Cerebellar cortex (tissue), 1 donor: Measurements from ENCODE around the gene PALLD.

Source experiments
- DNase-seq: peaks from one replicate; pipeline ENCODE4 v3.0.0-alpha.2; 2015; ENCODE audit warnings: low spot score

PALLD gene

DNA sequence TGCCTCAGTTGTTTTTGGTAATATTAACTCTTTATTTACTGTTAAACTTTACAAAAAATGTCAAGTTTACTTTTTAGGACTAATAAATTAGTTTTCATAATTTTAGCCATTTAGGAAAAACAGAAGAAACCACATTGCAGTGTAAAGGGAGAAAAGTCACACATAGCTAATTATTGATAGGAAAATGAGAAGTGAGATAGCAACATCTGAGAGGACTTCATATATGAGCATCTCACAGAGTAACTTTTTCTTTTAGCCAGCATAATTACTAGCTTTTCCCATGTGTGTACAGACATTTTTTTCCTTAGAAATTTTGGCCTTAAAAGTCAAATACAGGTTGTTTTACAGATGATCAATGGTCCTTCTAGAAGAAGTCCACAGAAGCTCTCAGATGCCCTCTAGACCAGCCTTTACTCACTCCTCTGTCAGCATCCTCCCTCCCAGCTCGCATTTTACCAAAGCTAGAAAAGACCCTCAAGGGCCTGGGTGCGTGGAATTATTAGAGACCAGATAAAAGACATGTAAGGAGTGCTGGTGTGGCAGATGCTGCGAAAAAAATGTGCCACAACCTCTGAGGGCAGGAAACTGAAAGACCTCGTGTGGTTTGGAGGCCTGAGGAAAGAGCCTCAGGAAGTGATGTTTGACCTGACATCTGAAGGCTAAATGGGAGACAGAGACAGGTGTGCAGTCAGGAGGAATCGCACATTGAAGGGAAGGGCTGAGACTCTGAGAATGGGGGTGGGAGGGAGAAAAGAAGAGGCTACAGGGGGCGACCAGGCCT, 356.3 kb downstream of the PALLD start:
- no peak for DNase-seq

DNA sequence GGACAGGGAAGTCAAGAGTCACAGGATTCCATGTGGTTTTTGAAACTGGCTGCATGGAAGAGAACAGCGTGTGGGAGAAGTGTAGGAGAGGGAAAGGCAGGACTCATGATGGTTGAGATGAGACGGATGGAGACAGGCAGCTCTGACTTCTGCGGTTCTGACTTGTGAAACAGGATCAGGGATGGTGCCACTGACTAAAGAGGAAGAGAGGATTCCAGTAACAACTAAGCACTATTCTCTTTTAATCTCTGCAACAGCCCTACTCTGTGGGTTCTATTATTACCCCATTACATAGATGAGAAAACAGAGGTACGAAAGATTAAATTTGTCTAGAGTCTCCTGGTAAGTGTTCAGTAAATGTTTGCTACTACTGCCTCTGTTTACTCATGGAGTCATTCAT, 356.9 kb downstream of the PALLD start:
- DNase-seq: no peak

DNA sequence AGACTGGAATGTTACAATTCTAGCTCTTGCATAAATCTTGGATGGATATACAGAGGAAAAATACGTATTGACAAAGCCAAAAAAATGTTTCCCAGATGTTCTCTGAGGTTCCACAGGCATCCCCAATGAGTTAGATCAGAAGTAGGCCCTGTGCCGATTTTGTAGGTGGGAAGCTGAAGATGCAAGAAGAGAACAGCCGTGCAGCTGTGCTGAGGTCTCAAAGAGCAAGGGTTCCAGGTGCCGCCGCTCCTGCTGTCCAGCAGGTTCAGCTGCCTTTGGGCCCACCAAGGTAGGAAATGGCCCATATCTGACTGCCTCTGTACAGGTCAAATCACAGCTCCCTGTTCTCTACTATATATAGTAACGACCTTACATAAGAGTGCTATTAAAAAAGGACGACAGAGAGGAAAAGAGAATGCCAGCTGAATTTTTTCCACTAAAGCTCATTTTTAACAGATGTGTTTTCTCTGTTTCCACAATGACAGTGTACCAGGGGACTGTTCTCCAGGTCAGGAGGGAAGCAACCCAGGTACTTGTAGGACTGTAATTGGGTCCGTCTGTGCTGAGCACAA, 357.6 kb downstream of the PALLD start:
- no peak for DNase-seq

DNA sequence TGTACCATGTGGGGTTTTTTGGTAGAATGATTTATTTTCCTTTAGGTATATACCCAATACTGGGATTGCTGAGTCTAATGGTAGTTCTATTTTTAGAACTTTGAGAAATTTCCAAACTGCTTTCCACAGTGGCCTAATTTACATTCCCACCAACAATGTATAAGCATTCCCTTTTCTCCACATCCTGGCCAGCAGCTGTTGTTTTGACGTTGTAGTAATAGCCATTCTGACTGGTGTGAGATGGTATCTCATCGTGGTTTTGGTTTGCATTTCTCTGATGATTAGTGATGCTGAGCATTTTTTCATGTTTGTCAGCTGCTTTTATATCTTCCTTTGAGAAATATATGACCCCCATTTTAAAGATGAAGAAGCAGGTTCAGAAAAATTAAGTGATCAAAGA, 359.5 kb downstream of the PALLD start:
- DNase-seq: no peak

DNA sequence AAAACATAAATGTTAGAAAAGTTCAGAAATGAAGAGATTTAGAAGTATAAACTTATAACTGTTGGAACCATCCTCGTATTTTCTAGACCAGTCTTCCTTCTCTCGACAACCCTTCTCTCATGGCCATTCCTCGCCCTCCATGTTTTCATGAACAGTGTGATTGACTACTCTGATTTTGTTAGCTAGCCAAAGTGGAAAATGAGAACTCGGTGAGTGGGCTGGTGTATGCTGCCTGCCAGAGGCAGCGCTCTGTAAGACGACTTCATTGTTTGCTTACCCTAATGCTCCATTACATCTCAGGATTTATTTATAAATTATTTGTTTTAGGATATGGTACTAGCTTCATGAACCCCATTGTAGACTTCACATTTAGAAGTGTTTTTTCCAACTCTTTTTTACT, 360.2 kb downstream of the PALLD start:
- DNase-seq: no peak

DNA sequence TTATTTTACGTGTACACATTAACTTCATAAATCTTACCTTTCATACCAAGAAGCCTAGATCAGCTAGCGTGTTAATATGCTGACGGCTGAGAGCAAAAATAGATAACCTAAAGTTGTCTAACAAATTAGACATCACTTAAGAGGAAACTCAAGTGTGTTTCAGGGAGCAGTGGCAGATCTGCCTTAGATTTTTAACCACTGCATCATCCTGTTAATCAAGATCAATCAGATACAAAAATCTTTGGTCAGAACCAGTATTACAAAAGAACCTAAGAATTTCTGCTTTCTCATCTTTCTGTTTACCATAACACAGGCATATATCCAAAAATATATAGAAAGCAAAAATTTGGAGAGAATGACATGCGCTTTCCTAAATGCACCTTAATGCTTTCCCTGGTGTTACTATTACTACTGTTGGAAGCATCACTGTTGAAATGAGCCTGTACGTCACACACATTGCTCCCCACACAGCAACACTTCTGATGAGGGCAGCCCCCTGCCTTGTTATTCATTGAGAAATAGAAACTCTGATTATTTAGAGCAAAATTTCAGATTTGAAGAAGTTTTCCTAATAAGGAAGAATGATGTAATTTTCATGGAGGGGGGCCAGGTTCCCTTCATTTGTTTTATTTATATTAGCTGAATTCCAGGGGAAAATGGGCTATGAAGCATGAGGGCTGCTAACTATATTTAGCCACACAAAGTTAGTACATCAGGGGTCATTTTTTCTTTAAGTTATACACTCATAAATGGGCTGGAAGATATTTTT, 360.9 kb downstream of the PALLD start:
- no peak for DNase-seq

DNA sequence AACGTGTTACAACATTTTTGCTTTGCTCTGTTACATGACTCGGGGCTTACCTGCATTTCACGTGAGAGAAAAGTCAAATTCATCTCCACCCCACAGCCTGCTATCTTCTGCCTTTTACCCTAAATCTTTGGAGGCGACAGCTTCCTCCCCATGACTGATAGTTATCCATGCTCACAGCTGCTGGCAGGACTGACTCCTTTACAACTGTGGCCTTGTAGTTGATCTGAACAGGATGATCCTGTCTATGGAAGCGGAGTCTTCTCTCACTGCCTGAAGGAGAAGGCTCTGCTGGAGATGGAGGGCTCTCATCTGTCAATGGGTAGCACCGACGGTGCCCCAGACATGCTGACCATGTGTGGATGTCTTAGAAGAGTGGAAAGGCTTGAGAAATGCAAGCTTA, 362.2 kb downstream of the PALLD start:
- DNase-seq: no peak

DNA sequence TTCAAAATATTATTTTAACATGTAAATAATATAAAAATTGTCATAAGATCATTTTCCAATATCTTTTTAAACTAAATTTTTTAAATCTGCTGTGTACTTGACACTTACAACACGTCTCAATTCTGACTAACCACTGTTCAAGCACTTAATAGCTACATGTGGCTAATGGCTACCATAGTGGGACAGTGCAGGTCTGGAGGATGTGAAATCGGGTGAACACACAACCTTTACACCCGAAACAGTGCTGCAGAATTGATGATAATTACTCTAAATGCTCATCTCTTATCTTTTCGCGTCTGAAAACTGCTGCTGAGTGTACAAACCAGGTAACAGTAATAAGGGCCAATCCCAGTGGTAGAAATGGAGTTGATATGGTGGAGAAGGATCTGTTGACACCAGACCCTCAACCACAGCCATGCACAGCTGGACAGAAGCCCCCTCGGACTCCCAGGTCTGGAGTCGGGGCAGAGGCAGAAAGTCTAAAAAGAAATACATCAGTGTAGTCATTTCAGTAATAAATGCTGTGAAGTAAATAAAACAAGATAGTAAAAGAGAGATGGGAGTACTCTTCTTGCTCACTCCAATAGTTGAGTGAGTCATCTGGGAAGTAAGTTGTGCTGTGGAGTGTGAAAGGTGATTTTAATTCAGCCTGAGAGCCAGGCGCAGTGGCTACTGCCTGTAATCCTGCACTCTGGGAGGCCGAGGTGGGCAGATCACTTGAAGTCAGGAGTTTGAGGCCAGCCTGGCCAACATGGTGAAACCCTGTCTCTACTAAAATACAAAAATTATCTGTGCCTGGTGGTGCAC, 363.2 kb downstream of the PALLD start:
- DNase-seq: no peak

DNA sequence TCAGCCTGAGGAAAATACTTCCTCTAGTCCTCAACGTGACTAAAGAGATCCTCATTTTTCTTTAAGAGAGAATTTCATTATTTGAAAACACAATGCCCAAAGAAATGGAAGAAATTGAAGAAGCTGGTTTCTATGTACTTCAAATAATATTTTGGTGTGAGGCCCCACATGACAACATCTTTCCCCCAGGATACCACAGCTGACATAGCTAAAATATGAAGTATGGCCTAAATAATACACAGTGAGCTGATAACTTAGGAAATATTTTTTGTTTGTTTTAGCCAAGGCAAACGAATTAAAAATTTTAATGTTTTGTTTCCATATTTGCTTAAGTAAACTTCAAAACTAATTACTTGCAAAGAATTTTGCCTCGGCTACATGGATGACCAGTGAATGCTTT, 364.0 kb downstream of the PALLD start:
- no peak for DNase-seq

DNA sequence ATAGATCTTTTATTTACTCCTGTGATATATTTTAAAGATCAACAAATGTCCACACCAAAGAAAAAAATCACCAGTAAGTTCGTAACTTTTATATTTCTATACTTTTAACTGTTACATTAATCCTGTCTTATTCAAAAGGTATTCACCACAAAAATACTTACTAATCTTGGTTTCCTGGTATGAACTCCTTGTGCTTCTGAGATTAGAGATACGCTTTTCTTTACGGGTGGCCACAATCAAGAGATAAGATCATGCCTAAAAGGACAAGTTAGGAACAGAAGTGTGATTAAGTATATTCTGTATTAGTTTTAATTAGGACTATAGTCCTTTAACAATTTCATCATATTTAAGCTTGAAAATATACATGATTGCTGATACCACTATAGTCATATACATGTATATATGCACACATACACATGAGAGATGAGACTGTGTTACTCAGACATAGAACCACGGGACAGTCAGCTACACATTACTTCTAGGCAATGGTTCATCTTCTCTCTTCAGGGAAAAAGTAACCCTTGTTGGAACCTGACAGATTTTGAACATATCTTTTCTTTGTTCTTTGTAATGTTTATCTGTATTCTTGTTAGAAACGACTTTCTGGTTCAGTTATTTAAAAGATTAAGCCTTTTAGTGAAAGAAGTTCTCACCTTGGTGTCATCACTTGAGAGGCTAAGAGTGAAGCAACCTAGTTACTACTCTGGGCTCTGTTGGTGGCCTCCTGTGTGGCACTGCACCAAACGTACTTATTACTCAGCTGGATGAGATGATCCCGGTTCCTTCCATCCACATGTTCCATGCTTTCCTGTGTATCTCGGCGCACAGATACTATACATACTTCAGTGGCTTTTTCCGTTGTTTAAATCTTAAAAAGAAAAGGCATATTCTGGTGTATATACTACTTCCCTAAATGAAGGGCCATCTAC, 367.1 kb downstream of the PALLD start:
- DNase-seq: no peak

DNA sequence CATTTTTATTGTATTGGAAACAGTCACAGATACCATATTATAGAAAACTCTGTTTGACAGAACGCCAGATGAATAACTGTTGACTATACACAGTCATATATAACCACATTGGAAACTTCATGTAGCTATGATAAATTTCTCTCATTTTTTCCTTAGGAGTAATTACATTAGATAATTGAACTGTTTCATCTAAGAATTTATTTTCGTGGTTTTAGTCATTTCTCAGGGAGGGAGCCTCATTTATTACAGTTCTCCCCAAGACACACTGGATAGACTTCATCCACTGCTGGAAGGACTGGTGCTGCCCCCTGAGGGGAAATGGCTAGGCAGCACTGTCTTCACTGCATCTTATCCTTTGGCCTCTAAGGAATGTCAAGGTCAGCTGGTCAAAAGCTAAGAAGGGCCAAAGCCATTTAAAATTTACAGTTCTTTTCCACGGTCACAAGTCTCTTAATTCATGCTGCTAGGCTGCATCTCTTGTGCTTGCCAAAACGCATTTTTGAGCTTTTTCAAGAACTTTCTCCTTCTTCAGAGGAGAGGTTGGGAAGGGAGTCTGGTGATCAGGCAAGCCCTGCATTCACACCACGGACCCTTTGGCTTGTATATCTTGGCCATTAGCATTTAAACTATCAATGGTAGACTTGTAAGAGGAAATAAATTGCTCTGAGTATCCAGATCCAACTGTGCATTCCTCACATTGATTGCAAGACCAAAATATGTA, 368.1 kb downstream of the PALLD start:
- no peak for DNase-seq

DNA sequence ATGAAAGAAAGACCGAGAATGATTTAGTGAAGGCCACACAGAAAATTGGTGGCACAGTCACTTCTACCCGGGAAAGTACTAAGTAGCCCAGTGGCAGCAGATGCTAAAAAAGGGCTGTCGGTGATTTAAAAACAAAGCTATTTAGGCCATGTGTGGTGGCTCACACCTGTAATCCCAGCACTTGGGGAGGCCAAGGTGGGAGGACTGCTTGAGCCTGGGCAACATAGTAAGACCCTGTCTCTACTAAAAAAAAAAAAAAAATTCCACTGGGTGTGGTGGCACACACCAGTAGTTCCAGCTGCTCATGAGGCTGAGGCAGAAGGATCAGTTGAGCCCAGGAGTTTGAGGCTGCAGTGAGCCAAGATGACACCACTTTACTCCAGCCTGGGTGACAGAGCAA, 369.0 kb downstream of the PALLD start:
- DNase-seq: no peak

DNA sequence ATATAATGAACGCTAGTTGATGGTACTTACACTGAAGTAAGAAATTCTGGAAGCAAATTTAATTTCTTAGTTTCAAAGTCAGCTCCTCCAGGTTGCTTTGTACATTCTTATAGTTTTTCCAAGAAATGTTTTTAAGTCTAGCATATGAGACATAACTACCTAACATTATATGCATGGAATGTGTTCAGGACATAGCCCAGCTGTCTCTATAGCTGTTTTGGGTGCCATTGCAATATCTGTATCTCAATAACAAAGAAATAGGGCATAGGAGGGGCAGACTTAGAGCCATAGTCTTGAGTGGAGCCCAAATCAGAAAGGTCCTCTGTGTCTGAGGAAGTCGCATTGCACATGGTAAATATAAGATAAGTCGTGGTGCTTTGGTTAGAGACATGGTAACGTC, 369.8 kb downstream of the PALLD start:
- no peak for DNase-seq

DNA sequence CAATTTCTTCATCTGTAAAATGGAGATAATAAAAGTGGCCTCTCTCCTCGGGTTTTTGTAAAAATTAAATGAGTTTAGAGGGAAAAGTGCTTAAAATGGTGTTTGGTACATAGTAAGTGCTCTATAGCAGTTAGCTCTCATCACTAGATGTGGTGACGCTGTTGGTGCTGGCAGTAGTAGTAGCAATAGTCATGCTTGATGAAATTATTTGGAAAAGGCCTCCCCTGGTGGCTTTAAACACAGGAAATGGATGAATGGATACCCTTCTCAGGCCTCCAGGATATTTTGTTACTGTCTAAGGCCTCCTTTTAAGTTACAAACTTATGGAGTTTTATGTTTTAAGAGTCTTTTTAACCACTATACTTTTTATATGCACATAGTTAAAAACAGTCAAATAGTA, 370.3 kb downstream of the PALLD start:
- no peak for DNase-seq

DNA sequence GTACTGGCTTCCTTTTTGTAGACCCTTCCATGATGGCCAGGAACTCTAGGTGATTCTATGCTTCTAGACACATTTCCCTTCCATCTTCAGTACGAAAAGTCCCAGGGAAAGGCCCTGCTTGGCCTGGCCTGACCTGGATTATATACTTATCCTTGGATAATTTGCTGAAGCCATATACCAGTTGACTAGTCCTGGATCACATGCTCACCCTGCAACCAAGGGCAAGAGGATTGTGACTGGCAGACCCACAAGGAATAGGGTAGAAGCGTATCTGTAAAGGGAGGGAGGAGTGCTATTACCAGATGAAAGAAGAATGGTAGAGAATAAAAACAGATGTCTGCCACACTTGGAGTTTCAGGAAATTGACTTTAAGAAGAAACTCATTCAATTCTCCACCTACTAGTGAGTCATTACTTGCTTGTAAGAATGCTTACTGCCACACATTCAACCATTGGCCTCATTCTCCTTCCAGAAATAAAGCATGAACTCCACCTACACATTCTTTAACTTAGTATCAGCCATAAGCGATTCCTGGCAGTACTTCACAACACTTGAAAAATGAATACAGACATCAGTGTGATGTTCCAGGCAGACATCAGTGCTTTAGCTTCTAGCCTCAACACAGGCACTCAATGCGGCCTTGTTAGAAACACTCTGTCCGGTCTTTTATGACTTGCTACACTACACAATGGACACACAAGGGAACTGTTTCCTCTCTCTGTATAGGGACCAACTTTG, 371.4 kb downstream of the PALLD start:
- DNase-seq: no peak

DNA sequence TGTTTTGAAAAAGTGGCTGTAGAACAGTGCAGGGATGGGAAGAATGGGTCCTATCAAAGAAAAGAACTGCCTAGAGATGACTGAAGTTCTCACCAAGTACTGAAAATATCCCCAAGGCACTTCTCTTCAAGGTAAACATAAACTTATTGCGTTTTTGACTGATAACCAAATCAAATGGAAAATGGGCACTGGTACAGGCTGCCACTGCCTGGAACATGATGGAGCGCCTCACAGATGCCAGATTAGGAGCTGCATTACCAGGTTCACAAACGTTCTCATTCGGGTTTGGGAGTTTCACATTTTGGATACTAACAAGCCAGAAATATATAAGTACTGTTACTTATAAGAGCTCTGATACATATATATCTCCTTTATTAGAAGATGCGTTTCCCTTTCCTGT, 371.9 kb downstream of the PALLD start:
- DNase-seq: no peak

DNA sequence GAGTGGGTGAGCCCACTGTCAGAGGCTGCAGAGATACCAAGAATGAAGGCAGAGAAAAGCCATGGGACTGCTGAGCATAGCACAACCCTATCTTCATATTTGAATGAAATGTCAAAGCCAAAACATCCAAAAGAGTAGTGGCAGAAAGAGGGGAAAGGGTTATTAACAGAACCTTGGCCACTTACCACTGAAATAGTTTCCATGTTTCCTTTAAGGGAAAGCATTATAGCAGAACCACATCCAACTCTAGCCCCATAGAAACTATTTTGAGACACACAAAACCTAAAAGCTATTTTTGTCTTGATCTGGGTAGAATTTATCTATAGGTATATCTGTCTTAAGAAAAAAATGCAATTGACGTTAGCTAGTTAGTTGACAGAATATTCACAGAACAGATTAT, 373.2 kb downstream of the PALLD start:
- DNase-seq: no peak

DNA sequence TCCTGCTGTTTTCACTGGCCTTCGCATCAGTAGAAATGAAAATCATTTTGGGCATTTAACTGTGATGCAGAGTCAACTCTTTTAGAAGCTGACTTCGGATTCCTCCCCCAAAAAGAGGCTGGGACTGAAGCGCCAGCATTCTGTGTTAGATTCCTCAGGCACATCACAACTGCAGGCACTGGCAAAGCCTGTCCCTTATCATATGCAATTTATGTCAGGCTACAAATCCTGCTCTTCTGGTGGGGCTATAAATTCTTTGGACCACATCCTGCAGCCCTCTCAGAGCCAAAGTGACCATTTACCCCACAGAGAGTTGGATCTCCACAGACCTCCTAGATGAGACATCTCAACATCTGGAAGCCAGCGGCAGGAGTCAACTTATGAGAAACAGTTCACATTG, 374.8 kb downstream of the PALLD start:
- DNase-seq: no peak

DNA sequence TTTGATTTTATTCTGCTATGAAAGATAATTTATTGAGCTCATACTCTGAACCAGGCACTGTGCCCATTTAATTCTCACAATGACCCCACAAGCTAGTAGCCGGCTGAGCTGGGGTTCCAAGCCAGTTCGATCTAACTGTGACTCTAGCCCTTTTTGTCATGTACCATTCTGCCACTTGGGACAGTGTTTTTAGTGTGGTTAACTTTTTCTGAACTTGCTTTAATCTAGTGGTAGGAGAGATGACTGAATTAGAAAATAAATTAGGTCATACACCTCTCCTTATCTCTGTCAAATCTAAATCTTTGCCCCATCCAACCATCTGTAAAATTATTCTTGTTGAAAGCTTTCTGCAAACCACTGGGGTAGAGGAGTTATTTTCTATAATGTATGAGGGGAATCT, 377.2 kb downstream of the PALLD start:
- DNase-seq: no peak

DNA sequence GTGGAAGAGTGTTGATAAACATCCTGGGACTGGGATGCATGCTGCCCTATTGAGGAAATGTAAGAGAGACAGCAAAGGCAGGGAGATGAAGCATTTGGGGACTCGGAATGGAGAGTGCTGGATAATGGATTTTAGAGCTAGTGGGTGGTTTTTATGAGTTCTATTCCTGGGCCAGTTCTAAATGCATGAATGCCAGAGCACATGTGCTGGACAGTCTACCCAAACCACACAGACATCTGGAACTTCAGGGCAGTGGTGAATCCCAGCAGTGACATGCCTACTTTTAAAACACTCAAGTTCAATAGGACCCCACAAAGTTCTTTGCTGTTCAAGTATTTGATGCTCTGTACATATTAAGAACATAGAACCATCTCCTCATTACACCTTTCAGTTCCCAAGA, 379.3 kb downstream of the PALLD start:
- no peak for DNase-seq
